Uterus (tissue), 2 donors: ENCODE measurements around the gene ZNF79.

Experiments
- CTCF ChIP-seq, 4 experiments: fragments of 200-600 bp in 2 of 4; fragments of 450-650 bp in 2 of 4; sonication (generic) in 2 of 4; IDR thresholded peaks; one replicate each; pipeline ENCODE4 v1.5.1; 2016 to 2019; ENCODE audit warnings: antibody characterized with exemption in 4 of 4, mild to moderate bottlenecking in 2 of 4, moderate library complexity in 1 of 4
- POLR2A ChIP-seq, 2 donors: fragments of 450-650 bp; IDR thresholded peaks; one replicate each; pipeline ENCODE4 v1.6.1; 2016; ENCODE audit warnings: antibody characterized with exemption in 2 of 2, mild to moderate bottlenecking in 1 of 2, moderate library complexity in 1 of 2

GRCh38 chr9:127388856-127389238 lies 35.3 kb upstream of the ZNF79 start:
- TF ChIP-seq CTCF (IDR thresholded peaks at IDR 0.05) (no peak), POLR2A (IDR thresholded peaks at IDR 0.05) (no peak)
